ENCODE data around the gene PIGO. TPM values are rescaled to one million over a fixed set of nuclear protein-coding genes. Genes with fewer than 3 reads are reported as not detected.
A peak's percentile ranks its signal among the peaks of the same experiment; 100 is the strongest.

Gene PIGO
- total and polyA plus RNA-seq, 5 donors from 2014 or later, result 18.3 to 31.5 (median 22.4) TPM

DNA sequence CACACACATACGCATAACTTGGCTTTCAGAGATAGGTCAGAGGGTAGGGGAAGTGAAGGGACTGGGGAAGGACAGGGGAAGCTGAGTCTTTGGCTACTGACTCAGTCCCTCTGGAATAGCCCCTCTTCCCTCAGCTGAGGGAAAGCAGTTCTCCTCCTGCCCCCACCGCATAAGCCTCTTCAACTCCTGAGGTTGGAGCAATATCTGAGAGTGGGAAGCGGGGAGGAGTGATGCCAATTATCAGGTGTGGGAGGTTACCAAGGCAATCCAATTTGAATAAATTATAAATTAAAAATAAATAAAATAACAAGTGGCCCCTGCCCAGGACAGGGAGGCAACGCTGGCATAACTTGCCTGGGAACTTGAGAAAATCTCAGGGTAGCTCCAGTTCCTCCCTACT, 8.2 kb upstream of the PIGO start:
- H3K27me3 ChIP-seq (ENCODE audit: control insufficient read depth, insufficient read depth, low read length), result no peaks in the 10 kb centered on the region
- H3K36me3 Mint-ChIP-seq, result peaks cover 23% of the 10 kb centered on the region
- DNase-seq (no peak), ATAC-seq (ENCODE audit: low read depth in 2 of 2) (no peak)
- no peaks in the 10 kb centered on the region for H3K9me3 ChIP-seq (ENCODE audit: control insufficient read depth in 2 of 2, low read length in 2 of 2)
- H3K4me3 ChIP-seq (ENCODE audit: low read depth, low read length), result no peak overlapping the region
- H3K4me1 Mint-ChIP-seq, result peaks cover 6 to 42% (median 17%) of the 10 kb centered on the region in 4 donors
- H3K27ac Mint-ChIP-seq, result no peak overlapping the region
- peaks cover 24% of the 10 kb centered on the region for H3K4me1 ChIP-seq (ENCODE audit: control insufficient read depth, insufficient read depth, low read length, poor library complexity, severe bottlenecking)
- peaks cover 31% of the 10 kb centered on the region for H3K36me3 ChIP-seq (ENCODE audit: control insufficient read depth, insufficient read depth, low read length)
- peak overlapping the region in 1 of 4 donors; percentile 73 for H3K4me3 Mint-ChIP-seq
- no peaks in the 10 kb centered on the region for H3K27me3 Mint-ChIP-seq
- no peak overlapping the region for H3K27ac ChIP-seq (ENCODE audit: insufficient read depth, low read length, poor library complexity, severe bottlenecking)
- H3K9me3 Mint-ChIP-seq, result no peaks in the 10 kb centered on the region

DNA sequence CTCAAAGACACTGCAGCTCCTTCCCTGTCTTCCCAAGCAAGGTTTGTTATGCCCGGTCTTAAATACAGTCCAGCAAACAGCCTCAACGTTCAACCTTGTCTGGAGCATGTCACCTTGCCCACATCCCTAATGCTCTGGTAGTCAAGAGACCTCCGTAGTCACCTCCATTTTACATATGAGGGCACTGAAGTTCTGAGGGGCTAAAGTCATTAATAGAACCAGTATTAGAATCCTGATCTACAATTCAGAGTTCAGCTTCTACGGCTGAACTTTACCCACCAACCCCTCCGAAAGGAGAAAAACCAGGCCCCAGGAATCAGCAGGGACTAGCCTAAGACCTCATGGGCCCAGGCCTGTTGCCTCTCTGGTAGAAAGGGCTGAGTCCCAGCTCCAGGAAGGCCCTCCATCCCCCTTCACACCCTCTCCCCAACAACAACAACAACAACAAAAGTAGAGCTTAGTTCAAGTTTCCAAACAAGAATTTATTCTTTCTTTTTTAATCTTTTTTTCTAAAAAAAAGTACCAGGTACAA, 7.3 kb upstream of the PIGO start:
- H3K36me3 Mint-ChIP-seq, result peaks cover 26% of the 10 kb centered on the region
- Histone ChIP-seq H3K4me3 (ENCODE audit: low read depth, low read length) (peak overlapping the region; percentile 85), H3K27me3 (ENCODE audit: control insufficient read depth, insufficient read depth, low read length) (no peaks in the 10 kb centered on the region), H3K27ac (ENCODE audit: insufficient read depth, low read length, poor library complexity, severe bottlenecking) (peak overlapping the region; percentile 90), H3K4me1 (ENCODE audit: control insufficient read depth, insufficient read depth, low read length, poor library complexity, severe bottlenecking) (peaks cover 24% of the 10 kb centered on the region), H3K36me3 (ENCODE audit: control insufficient read depth, insufficient read depth, low read length) (peaks cover 34% of the 10 kb centered on the region), H3K9me3 (ENCODE audit: control insufficient read depth in 2 of 2, low read length in 2 of 2) (no peaks in the 10 kb centered on the region)
- no peak for ATAC-seq (ENCODE audit: low read depth in 2 of 2)
- peak overlapping the region in 2 of 3 donors; percentile 93 to 99 for H3K27ac Mint-ChIP-seq
- peak overlapping the region; percentile 88 to 96 (median 94) for H3K4me3 Mint-ChIP-seq
- peaks cover 0 to 2% (median 0%) of the 10 kb centered on the region in 7 donors for H3K9me3 Mint-ChIP-seq
- peaks cover 6 to 41% (median 17%) of the 10 kb centered on the region in 4 donors for H3K4me1 Mint-ChIP-seq
- no peak for DNase-seq
- no peaks in the 10 kb centered on the region for H3K27me3 Mint-ChIP-seq

DNA sequence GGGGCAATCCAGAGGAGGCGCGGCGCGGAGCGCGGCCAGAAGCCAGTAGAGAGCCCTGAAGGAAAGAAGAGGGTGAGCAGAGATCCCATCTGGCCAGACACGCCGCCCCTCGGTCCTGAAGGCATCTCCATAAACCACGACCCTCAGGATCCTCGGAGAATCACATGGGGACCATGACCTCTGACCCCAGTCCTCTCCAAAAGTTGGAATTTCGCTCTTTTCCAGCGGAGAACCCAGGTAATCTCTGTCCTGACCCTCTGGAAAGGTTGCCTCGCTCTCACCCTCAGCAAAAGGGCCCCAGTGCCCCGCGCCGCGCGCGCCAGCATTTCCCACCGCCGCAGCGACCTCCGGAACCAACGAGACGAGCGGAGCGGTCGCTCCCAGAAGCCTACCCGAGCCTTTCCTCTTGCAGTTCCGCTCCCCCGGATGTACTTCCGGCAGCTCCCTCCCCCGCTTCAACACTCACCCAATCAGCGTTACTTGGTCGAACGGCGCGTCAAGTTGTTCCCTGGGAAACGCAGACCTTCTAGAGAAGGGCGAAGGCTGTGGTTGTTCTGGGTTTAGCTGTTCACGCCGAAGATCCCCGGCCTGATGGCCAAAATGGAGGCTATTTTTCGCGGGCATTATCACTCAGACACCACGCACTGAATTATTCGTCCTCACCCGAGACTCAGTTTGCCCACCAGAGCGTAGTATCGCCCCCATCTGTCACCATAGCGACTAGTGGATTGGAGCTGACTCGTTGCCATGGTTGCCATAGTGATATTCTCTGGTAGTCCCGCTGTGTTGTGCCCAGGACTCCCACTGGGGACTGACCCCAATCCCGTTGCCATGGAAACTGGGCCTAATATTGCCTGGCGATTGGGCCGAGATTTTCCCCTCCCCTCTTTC, 6.6 kb upstream of the PIGO start, which contains the start of gene STOML2:
TSS of gene STOML2 (minus strand) at position 363 of the 891 bp plus-strand sequence. CDS start at position 326, 37 bp downstream.
- Mint-ChIP-seq H3K36me3 (peaks cover 22% of the 10 kb centered on the region), H3K4me3 (peak within 1 kb of the TSS; percentile 88 to 96 (median 94)), H3K27ac (peak within 1 kb of the TSS; percentile 93 to 99 (median 97)), H3K27me3 (no peaks in the 10 kb centered on the region), H3K9me3 (peaks cover 0 to 2% (median 0%) of the 10 kb centered on the region in 7 donors), H3K4me1 (peaks cover 6 to 42% (median 17%) of the 10 kb centered on the region in 4 donors)
- Histone ChIP-seq H3K27me3 (ENCODE audit: control insufficient read depth, insufficient read depth, low read length) (no peaks in the 10 kb centered on the region), H3K4me1 (ENCODE audit: control insufficient read depth, insufficient read depth, low read length, poor library complexity, severe bottlenecking) (peaks cover 24% of the 10 kb centered on the region), H3K9me3 (ENCODE audit: control insufficient read depth in 2 of 2, low read length in 2 of 2) (no peaks in the 10 kb centered on the region), H3K36me3 (ENCODE audit: control insufficient read depth, insufficient read depth, low read length) (peaks cover 34% of the 10 kb centered on the region), H3K27ac (ENCODE audit: insufficient read depth, low read length, poor library complexity, severe bottlenecking) (peak within 1 kb of the TSS; percentile 90), H3K4me3 (ENCODE audit: low read depth, low read length) (peak within 1 kb of the TSS; percentile 85)
- peak; percentile 98 to 99 for ATAC-seq (ENCODE audit: low read depth in 2 of 2)
- peak; percentile 89 to 97 (median 92) for DNase-seq

- DNase-seq (no peak), ATAC-seq (ENCODE audit: low read depth in 2 of 2) (peak in 1 of 2 donors; percentile 5)
These were observed 6.0 kb upstream of the PIGO start for GRCh38 chr9:35102465-35102768.

GRCh38 chr9:35097573-35097972, 1.2 kb upstream of the PIGO start:
- Histone ChIP-seq H3K27me3 (ENCODE audit: control insufficient read depth, insufficient read depth, low read length) (no peaks in the 10 kb centered on the region), H3K9me3 (ENCODE audit: control insufficient read depth in 2 of 2, low read length in 2 of 2) (no peaks in the 10 kb centered on the region), H3K4me3 (ENCODE audit: low read depth, low read length) (no peak overlapping the region), H3K27ac (ENCODE audit: insufficient read depth, low read length, poor library complexity, severe bottlenecking) (no peak overlapping the region), H3K4me1 (ENCODE audit: control insufficient read depth, insufficient read depth, low read length, poor library complexity, severe bottlenecking) (peaks cover 31% of the 10 kb centered on the region), H3K36me3 (ENCODE audit: control insufficient read depth, insufficient read depth, low read length) (peaks cover 28% of the 10 kb centered on the region)
- Mint-ChIP-seq H3K4me1 (peaks cover 5 to 64% (median 35%) of the 10 kb centered on the region in 4 donors), H3K27me3 (peaks cover 2% of the 10 kb centered on the region), H3K4me3 (peak overlapping the region; percentile 35 to 92 (median 64)), H3K27ac (peak overlapping the region in 2 of 3 donors; percentile 69 to 74), H3K9me3 (peaks cover 0 to 2% (median 0%) of the 10 kb centered on the region in 7 donors), H3K36me3 (peaks cover 27% of the 10 kb centered on the region)
- ATAC-seq (ENCODE audit: low read depth in 2 of 2) (no peak), DNase-seq (no peak)

More at GRCh38 chr9:35102465-35102768, 6.0 kb upstream of the PIGO start:
- peak overlapping the region; percentile 90 for H3K27ac ChIP-seq (ENCODE audit: insufficient read depth, low read length, poor library complexity, severe bottlenecking)
- peaks cover 34% of the 10 kb centered on the region for H3K36me3 ChIP-seq (ENCODE audit: control insufficient read depth, insufficient read depth, low read length)
- H3K4me1 Mint-ChIP-seq, result peaks cover 6 to 47% (median 19%) of the 10 kb centered on the region in 4 donors
- peak overlapping the region; percentile 88 to 96 (median 94) for H3K4me3 Mint-ChIP-seq
- no peaks in the 10 kb centered on the region for H3K27me3 ChIP-seq (ENCODE audit: control insufficient read depth, insufficient read depth, low read length)
- peaks cover 0 to 2% (median 0%) of the 10 kb centered on the region in 7 donors for H3K9me3 Mint-ChIP-seq
- H3K4me3 ChIP-seq (ENCODE audit: low read depth, low read length), result peak overlapping the region; percentile 85
- H3K4me1 ChIP-seq (ENCODE audit: control insufficient read depth, insufficient read depth, low read length, poor library complexity, severe bottlenecking), result peaks cover 24% of the 10 kb centered on the region
- H3K27ac Mint-ChIP-seq, result peak overlapping the region; percentile 84 to 99 (median 93)
- H3K27me3 Mint-ChIP-seq, result no peaks in the 10 kb centered on the region
- H3K36me3 Mint-ChIP-seq, result peaks cover 22% of the 10 kb centered on the region
- H3K9me3 ChIP-seq (ENCODE audit: control insufficient read depth in 2 of 2, low read length in 2 of 2), result no peaks in the 10 kb centered on the region

- H3K27me3 Mint-ChIP-seq, result peaks cover 5% of the 10 kb centered on the region
- H3K27ac Mint-ChIP-seq, result no peak overlapping the region
- Histone ChIP-seq H3K4me3 (ENCODE audit: low read depth, low read length) (no peak overlapping the region), H3K36me3 (ENCODE audit: control insufficient read depth, insufficient read depth, low read length) (peaks cover 62% of the 10 kb centered on the region), H3K27ac (ENCODE audit: insufficient read depth, low read length, poor library complexity, severe bottlenecking) (no peak overlapping the region), H3K9me3 (ENCODE audit: control insufficient read depth in 2 of 2, low read length in 2 of 2) (no peaks in the 10 kb centered on the region), H3K27me3 (ENCODE audit: control insufficient read depth, insufficient read depth, low read length) (no peaks in the 10 kb centered on the region), H3K4me1 (ENCODE audit: control insufficient read depth, insufficient read depth, low read length, poor library complexity, severe bottlenecking) (peaks cover 13% of the 10 kb centered on the region)
- peaks cover 57% of the 10 kb centered on the region for H3K36me3 Mint-ChIP-seq
- no peak for DNase-seq
- peaks cover 3 to 34% (median 25%) of the 10 kb centered on the region in 4 donors for H3K4me1 Mint-ChIP-seq
- no peaks in the 10 kb centered on the region for H3K9me3 Mint-ChIP-seq
- no peak for ATAC-seq (ENCODE audit: low read depth in 2 of 2)
- peak overlapping the region in 1 of 4 donors; percentile 64 for H3K4me3 Mint-ChIP-seq
These were observed 4.9 kb downstream of the PIGO start for GRCh38 chr9:35091536-35091935.

GRCh38 chr9:35089434-35089833, 7.0 kb downstream of the PIGO start:
- no peak overlapping the region for H3K27ac ChIP-seq (ENCODE audit: insufficient read depth, low read length, poor library complexity, severe bottlenecking)
- Mint-ChIP-seq H3K9me3 (no peaks in the 10 kb centered on the region), H3K36me3 (peaks cover 61% of the 10 kb centered on the region), H3K27ac (no peak overlapping the region), H3K4me1 (peaks cover 0 to 13% (median 11%) of the 10 kb centered on the region in 4 donors), H3K4me3 (no peak overlapping the region), H3K27me3 (peaks cover 5% of the 10 kb centered on the region)
- no peaks in the 10 kb centered on the region for H3K4me1 ChIP-seq (ENCODE audit: control insufficient read depth, insufficient read depth, low read length, poor library complexity, severe bottlenecking)
- ATAC-seq (ENCODE audit: low read depth in 2 of 2) (no peak), DNase-seq (no peak)
- no peaks in the 10 kb centered on the region for H3K27me3 ChIP-seq (ENCODE audit: control insufficient read depth, insufficient read depth, low read length)
- H3K4me3 ChIP-seq (ENCODE audit: low read depth, low read length), result no peak overlapping the region
- H3K9me3 ChIP-seq (ENCODE audit: control insufficient read depth in 2 of 2, low read length in 2 of 2), result no peaks in the 10 kb centered on the region
- peaks cover 62% of the 10 kb centered on the region for H3K36me3 ChIP-seq (ENCODE audit: control insufficient read depth, insufficient read depth, low read length)

Measured in CD4-positive, CD25-positive, alpha-beta regulatory T cell (primary cell).